HUES6 (cell line): Measurements from ENCODE around the gene AIFM2.
"Not testable (repeated sequence)": the region's sequence is repeated elsewhere in the genome, so short reads cannot be mapped to it uniquely, and the experiment has no call there.

Experiments
- H3K27ac ChIP-seq: 2 replicates; pipeline ENCODE4 v1.7.0; 2013; ENCODE audit warnings: low read depth, mild to moderate bottlenecking, low read length, inconsistent platforms
- H3K27me3 ChIP-seq: 2 replicates; pipeline ENCODE4 v1.6.1; 2013; ENCODE audit warnings: low read length; ENCODE audit not compliant: control insufficient read depth, insufficient read depth
- H3K36me3 ChIP-seq: 2 replicates; pipeline ENCODE4 v1.6.1; 2013; ENCODE audit warnings: low read length; ENCODE audit not compliant: control insufficient read depth, insufficient read depth
- H3K4me1 ChIP-seq: 2 replicates; pipeline ENCODE4 v1.6.1; 2013; ENCODE audit warnings: low read length; ENCODE audit not compliant: control insufficient read depth, insufficient read depth
- H3K4me3 ChIP-seq: 2 replicates; pipeline ENCODE4 v1.5.1; 2013; ENCODE audit warnings: low read depth, low read length
- H3K9ac ChIP-seq: one replicate; pipeline ENCODE4 v1.6.1; 2013; ENCODE audit warnings: mild to moderate bottlenecking, low read length
- H3K9me3 ChIP-seq: 2 replicates; pipeline ENCODE4 v1.6.1; 2013; ENCODE audit warnings: low read depth, low read length; ENCODE audit not compliant: control insufficient read depth, insufficient read depth

The AIFM2 gene

GRCh38 chr10:70132098-70133029 lies at the start of gene AIFM2:
Gene AIFM2 (minus strand): TSS chr10:70132825. CDS start chr10:70124084, 8,741 bp downstream.
- Histone ChIP-seq H3K9ac (peak within 1 kb of the TSS; percentile 84), H3K27ac (peak within 1 kb of the TSS; percentile 27; the same call in 1 of the 2 replicates), H3K27me3 (peaks cover 27% of the 10 kb centered on the region), H3K4me1 (peaks cover 11% of the 10 kb centered on the region; the same call in 1 of the 2 replicates), H3K4me3 (peak within 1 kb of the TSS; percentile 68), H3K9me3 (no peaks in the 10 kb centered on the region), H3K36me3 (no peaks in the 10 kb centered on the region)

GRCh38 chr10:70179209-70179608 lies 46.6 kb upstream of the AIFM2 start:
- not testable (repeated sequence) for H3K27me3 ChIP-seq, H3K27ac ChIP-seq, H3K9me3 ChIP-seq, H3K4me1 ChIP-seq, H3K36me3 ChIP-seq, H3K4me3 ChIP-seq, H3K9ac ChIP-seq

DNA sequence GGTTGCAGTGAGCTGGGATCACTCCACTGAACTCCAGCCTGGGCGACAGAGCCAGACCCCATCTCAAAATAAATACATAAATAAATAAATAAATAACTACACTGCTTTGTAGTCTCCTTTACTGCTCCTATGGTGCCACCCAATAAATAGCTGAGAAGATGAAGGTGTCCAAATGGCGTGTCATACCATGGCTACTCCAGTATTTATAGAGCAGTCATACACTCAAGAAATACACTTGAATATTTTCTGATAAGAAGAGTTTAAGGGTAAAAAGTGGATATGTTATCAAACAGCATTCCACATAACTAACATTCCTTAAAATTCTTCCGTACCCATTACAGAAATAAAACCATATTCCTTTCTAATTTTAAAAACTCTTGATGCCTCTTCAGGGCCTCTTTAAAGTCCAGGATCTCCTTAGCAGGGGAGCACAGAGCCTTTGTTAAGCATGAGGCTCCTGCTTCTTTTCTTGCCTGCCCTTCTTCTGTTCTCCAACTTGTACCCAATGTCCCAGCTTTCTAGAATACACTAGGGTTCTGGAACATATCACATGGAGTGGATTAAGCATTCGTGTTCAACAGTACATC lies 45.6 kb upstream of the AIFM2 start:
- H3K36me3 ChIP-seq, result no peaks in the 10 kb centered on the region
- H3K27me3 ChIP-seq, result peaks cover 2% of the 10 kb centered on the region; the same call in 1 of the 2 replicates
- H3K27ac ChIP-seq, result no peak overlapping the region
- no peak overlapping the region for H3K9ac ChIP-seq
- H3K9me3 ChIP-seq, result no peaks in the 10 kb centered on the region
- H3K4me3 ChIP-seq, result no peak overlapping the region
- no peaks in the 10 kb centered on the region for H3K4me1 ChIP-seq

GRCh38 chr10:70176441-70176840 lies 43.8 kb upstream of the AIFM2 start:
- H3K9me3 ChIP-seq, result no peaks in the 10 kb centered on the region
- H3K36me3 ChIP-seq, result no peaks in the 10 kb centered on the region
- no peaks in the 10 kb centered on the region; the same call in 1 of the 2 replicates for H3K27me3 ChIP-seq
- no peak overlapping the region for H3K4me3 ChIP-seq
- H3K27ac ChIP-seq, result no peak overlapping the region
- no peak overlapping the region for H3K9ac ChIP-seq
- no peaks in the 10 kb centered on the region for H3K4me1 ChIP-seq

DNA sequence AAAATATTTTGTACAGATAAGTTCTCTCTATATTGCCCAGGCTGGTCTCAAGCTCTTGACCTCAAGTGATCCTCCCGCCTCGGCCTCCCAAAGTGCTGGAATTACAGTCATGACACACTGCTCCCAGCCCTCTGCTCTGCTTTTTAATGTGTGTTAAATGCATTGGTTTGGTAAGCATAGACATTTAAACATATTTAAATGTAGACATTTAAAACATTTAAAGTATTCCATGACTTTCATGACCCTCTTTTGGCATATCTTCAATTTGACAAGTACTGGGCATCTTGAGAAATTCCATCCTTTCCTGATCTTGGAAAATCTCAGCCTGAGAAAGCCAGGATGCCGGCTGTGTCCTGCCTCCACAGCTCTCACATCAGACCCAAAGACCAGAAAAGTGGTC lies 42.9 kb upstream of the AIFM2 start:
- no peak overlapping the region for H3K27ac ChIP-seq
- no peaks in the 10 kb centered on the region for H3K9me3 ChIP-seq
- no peaks in the 10 kb centered on the region for H3K36me3 ChIP-seq
- H3K9ac ChIP-seq, result no peak overlapping the region
- no peaks in the 10 kb centered on the region for H3K4me1 ChIP-seq
- no peak overlapping the region for H3K4me3 ChIP-seq
- no peaks in the 10 kb centered on the region for H3K27me3 ChIP-seq

GRCh38 chr10:70174058-70174741 lies 41.6 kb upstream of the AIFM2 start:
- H3K27me3 ChIP-seq, result no peaks in the 10 kb centered on the region
- no peak overlapping the region for H3K9ac ChIP-seq
- H3K27ac ChIP-seq, result no peak overlapping the region
- no peak overlapping the region for H3K4me3 ChIP-seq
- no peaks in the 10 kb centered on the region for H3K4me1 ChIP-seq
- no peaks in the 10 kb centered on the region for H3K9me3 ChIP-seq
- H3K36me3 ChIP-seq, result no peaks in the 10 kb centered on the region

DNA sequence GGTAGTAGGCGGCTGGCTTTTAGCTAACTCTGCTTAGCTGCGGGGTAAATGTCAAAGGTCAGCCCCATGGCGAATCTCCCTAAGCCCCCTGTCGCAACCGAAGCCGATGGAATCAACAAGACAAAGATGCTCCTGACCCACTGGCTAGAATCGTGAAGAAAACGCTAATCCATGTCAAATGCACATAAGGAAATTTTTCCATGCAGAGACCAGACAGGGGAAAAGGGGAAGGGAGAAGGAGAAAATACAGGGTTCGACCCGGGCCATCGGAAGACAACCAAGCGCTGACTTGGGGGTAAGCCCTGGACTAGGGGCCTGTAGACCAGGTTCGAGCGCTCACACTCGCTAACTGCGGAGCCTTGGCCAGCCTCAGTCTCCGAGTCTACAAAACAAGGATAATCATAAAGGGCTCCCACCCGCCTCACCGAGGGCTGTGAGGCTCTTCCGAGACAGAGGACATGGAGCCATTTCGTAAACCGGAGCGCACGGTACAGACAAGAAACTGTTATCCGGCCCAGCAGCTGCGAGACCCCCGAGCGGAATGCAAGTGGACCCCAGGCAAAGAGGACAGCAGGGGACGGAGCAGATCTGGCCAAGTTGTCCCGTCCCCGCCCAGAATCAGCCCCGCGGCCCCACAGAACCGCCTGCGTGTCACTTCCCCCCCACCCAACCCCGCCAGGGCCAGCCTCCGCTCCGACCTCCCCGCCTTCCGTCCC lies 37.2 kb upstream of the AIFM2 start:
- Histone ChIP-seq H3K9me3 (no peaks in the 10 kb centered on the region), H3K27me3 (no peaks in the 10 kb centered on the region), H3K36me3 (peaks cover 10% of the 10 kb centered on the region), H3K27ac (peak overlapping the region; percentile 58; the same call in 1 of the 2 replicates), H3K9ac (peak overlapping the region; percentile 94), H3K4me3 (peak overlapping the region; percentile 99), H3K4me1 (peaks cover 6% of the 10 kb centered on the region; the same call in 1 of the 2 replicates)

GRCh38 chr10:70169011-70169410 lies 36.4 kb upstream of the AIFM2 start:
- H3K9ac ChIP-seq, result no peak overlapping the region
- H3K9me3 ChIP-seq, result no peaks in the 10 kb centered on the region
- no peak overlapping the region for H3K27ac ChIP-seq
- H3K4me3 ChIP-seq, result peak overlapping the region; percentile 99
- H3K36me3 ChIP-seq, result peaks cover 14% of the 10 kb centered on the region
- H3K4me1 ChIP-seq, result peaks cover 6% of the 10 kb centered on the region; the same call in 1 of the 2 replicates
- H3K27me3 ChIP-seq, result no peaks in the 10 kb centered on the region

GRCh38 chr10:70167246-70167645 lies 34.6 kb upstream of the AIFM2 start:
- peaks cover 11% of the 10 kb centered on the region for H3K4me1 ChIP-seq
- no peak overlapping the region for H3K4me3 ChIP-seq
- H3K27ac ChIP-seq, result no peak overlapping the region

DNA sequence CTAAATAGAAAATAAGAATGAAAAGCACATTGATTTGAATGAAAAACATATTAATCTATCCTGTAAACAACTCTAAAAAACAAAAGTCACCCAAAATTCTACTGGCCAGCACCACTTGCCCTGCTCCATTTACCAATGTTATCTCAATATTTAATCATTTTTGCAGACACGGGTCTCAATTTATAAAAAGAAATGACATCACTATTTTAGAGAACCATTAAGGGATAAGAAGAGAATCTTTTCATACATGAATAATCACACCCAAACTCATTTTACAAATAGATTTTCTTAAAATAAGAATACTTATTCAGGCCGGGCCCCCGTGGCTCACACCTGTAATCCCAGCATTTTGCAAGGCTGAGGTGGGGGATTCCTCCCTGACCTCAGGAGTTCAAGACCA lies 33.8 kb upstream of the AIFM2 start:
- Histone ChIP-seq H3K36me3 (peaks cover 22% of the 10 kb centered on the region), H3K9ac (no peak overlapping the region), H3K4me1 (peaks cover 11% of the 10 kb centered on the region), H3K27me3 (no peaks in the 10 kb centered on the region), H3K27ac (no peak overlapping the region), H3K9me3 (no peaks in the 10 kb centered on the region), H3K4me3 (no peak overlapping the region)

More at GRCh38 chr10:70167246-70167645, 34.6 kb upstream of the AIFM2 start:
- Histone ChIP-seq H3K9me3 (no peaks in the 10 kb centered on the region), H3K9ac (no peak overlapping the region), H3K36me3 (peaks cover 17% of the 10 kb centered on the region), H3K27me3 (no peaks in the 10 kb centered on the region)
